ENCODE data around the gene PRR36.

GRCh38 chr19:7832009-7832408, 42.2 kb downstream of the PRR36 start:
- no peak for TF ChIP-seq POLR2A (IDR thresholded peaks at IDR 0.05)
- TF ChIP-seq CTCF (IDR thresholded peaks at IDR 0.05): no peak
- TF ChIP-seq EP300 (IDR thresholded peaks at IDR 0.05; ENCODE audit: low read depth): no peak
